Epidermal melanocyte (primary cell): ENCODE measurements around the gene USP48.
A peak's percentile ranks its signal among the peaks of the same experiment; 100 is the strongest.

ENCODE experiments used
- DNase-seq: peaks from one replicate; pipeline ENCODE4 v3.0.0; 2011; ENCODE audit warnings: low spot score; ENCODE audit not compliant: insufficient read length

USP48 gene

DNA sequence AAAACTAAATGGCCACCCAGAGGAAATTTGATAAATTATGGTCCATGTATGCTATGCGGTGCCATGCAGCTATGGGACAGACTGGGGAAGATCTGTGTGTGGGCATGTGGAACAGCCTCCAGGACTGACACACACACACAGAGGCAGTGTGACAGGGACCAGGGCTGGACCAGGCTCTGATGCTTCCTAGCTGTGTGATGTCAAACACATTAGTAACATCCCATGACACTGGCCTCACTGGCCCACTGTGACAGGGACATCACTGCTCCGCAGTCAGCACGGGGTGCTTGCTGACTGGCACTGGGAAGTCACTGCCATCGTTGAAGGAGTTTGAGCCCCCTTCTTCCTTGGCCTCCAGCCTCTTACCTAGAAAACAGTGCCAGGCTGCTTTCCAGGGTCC, 127.7 kb downstream of the USP48 start:
- no peak for DNase-seq

DNA sequence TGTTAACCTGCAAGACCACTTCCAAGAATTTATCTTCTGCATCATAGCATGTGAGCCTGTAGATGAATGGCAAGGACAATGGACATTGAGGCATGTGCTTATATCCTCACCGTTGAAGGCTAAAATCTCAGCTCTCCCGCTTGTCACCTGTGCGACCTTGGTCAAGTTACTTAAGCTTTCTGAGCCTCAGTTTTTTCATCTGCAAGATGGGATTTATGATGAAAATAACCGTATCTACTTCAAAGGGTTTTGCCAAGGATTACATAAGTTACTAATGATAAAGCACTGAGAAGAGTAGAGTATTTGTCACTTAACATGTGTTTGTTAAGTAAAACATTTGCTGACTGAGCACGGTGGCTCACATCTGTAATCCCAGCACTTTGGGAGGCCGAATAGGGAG, 128.7 kb downstream of the USP48 start:
- DNase-seq = no peak

DNA sequence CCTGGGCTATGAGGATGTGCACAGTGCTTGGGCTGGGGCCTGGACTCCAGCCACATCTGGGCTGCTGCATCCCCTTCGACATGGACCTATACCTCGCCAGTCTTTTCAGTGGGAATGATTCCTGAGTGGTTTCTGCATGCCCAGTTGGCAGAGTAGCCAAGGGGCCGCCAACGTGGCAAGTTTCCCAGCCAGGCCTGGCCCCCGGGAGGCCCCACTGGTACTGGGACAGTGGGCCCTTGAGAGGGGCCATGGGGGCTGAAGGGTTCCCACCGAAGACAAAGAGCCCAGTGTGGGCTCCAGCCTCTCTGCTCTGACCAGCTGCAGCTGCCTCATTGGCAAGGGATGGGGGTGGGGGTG, 129.2 kb downstream of the USP48 start:
- no peak for DNase-seq

DNA sequence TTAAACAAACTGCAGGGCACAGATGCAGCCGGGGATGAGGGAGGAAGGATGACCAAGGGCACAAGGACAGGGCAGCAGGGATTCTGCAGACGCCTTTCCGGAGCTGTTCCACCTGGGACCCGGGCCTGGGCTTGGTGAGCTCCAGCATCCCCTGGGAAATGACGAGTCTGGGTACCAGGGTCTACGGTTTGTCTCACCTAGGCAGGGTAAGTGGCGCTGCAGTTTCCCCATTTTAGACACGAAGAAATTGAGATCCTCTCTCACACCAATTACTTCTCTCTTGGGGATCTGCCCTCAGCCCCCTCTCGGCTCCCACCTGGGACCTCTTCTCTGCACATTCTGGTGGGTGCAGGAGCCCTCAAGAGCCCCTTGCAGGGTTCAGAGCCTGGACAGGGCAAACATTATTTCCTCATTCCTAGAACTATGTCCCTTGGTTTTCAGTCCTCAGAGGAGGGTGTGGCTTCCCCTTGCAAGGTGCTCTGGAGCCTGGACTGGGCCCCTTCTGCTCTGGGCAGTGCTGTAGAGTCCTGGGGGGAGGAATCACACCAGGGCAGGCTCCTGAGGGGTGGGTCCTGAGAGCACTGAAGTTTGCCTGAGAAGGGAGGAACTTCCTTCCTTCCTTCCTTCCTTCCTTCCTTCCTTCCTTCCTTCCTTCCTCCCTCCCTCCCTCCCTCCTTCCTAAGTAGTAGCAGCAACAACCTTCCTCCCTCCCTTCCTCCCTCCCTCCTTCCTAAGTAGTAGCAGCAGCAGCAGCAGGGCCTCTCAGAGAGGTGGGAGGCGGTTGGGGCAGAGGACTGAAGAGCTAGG, 129.8 kb downstream of the USP48 start:
- DNase-seq = no peak

DNA sequence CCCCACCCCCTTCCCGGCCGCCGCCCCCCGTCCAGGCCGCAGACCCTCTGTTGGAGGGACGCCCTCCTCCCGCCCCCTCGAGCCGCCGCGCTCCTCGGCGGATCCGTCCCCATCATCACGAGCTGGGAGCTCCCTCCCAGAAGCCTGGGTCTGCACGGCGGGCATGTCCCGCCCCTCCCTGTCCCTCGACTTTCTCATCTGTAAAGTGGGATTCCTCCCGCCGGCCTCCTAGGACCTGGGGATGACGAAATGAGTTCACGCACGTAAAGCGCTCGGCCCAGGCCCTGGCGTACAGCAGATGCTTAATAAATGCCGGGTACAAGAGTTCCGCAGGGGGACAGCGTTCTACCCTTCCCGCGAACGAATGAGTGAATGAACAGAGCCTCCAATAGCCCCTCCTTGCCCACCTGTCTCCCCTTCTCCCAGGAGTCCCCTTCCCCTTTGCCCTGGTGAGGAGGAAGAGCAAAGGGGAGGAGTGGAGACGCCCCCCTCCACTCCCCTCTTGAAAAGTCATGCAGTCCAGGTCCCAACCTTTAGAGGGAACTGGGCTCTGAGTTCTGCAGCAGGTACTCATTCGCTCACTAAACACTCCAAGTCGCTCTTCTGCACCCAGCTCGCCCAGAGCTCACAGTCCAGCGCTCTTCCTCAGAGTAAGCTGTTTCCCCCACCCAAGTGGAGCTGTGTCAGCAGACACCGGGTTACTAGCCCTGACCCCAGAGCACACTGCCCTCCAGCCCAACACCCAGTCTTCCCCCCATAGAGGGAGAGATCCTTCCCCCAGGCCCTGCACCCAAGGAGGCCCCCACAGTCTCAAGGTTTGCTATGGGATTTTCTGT, 130.6 kb downstream of the USP48 start:
- DNase-seq = no peak

DNA sequence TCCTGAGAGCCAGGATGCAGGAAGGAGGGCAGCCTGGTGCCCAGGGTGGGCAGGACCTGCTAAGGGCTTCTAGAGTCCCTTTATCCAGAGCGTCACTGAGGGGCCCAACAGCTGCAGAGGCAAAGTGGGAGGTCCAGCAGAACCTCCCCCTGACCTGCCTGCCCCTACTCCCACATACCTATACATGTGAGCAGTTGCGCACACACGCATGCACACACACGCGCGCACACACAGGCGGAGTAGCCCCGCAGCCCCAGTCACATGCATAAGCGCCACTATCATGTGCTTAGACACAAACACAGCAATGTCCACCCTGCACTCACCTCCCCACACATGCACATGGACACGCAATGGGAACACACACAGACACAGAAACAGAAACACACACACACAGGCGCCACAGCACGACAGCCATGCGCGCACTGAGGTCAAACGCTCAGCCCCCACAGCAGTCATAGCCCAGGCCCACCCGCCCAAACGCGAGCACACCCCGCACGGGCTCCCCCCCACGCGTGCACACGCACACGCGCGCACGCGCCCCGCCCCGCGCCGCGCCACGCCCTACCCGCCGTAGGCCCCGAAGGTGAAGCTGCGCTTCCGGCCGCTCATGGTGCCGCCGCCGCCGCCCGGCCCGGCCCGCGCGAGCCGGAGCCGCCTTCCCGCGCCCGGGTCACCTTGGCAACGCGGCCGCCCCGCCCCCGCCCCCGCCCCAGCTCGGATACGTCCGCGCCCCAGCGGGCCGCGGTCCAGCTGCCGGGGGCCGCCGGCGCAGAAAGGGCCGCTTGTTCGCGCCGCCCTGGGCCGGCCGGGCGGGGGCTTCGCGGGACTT, 131.5 kb downstream of the USP48 start:
- DNase-seq = peak; percentile 60

DNA sequence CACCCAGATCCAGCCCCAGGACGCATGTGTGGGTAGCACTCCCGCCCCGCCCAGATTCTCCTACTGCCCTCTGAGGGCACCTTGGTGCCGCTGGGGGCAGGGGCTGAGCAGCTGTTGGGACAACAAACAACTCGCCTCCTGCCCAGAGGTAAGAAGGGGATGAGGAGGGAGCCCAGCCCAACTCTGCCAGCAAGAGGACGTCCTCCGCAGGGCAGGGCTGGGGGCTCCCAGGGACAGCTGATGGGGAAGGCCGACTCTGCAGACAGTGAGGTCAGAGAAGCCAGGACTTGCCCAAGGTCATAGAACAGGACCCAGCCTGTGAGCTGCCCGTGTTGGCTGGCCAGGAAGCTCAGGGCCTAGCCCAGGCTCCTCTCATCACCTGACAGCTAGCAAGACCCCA, 132.5 kb downstream of the USP48 start:
- no peak for DNase-seq

DNA sequence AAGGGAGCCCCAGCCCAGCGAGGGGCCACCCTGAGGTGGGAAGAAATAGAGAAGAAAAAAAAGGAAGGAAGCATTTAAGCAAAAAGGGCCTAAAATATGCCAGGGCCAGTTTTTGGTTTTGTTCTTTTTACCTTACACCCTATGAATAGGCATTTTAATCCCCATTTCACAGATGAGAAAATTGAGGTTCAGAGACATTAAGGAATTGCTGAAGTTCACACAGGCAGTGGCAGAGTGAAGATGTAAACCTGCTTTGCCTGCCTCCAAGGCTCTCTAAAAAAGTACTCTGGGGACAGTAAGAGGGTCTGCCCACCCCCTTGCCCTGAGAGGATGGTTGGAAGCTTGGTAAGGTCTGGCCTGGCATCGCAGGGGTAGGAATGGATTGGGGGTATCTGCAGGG, 133.6 kb downstream of the USP48 start:
- no peak for DNase-seq

DNA sequence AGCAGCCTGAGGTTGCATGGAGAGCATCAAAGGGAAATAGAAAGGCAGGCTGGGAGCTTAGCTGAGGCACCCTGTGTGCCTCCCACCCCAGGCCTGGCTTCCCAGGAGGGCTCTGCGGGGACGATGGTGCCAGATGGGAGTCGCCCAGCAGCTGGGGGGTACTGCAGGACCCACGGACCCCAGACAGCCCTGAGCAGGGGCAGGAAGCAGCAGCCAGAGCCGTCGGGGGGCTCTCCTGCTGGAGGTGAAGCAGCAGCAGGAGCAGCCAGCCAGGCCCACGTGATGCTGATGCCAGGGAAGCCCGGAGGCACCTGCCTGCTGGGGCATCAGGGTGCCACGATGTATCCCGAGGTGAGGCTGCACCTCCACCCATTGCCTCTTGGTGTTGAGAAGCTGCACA, 134.2 kb downstream of the USP48 start:
- DNase-seq = no peak

DNA sequence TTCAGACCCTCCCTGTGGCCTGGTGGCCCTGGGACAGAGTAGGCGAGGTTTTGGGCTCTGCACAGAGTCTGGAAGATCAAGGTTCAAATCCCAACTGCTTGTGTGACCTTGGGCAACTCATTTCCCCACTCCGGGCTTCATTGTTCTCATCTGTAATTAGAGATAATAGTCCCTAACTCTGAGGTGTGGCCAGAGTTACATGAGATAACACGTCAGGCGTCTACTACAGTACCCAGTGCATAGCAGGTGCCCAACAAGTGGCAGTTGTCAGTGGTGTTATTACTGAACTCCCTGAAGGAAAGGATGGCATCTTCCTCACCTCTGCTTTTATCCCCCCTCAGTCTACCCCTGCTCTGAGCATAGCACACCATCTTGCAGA, 134.6 kb downstream of the USP48 start:
- DNase-seq = no peak

DNA sequence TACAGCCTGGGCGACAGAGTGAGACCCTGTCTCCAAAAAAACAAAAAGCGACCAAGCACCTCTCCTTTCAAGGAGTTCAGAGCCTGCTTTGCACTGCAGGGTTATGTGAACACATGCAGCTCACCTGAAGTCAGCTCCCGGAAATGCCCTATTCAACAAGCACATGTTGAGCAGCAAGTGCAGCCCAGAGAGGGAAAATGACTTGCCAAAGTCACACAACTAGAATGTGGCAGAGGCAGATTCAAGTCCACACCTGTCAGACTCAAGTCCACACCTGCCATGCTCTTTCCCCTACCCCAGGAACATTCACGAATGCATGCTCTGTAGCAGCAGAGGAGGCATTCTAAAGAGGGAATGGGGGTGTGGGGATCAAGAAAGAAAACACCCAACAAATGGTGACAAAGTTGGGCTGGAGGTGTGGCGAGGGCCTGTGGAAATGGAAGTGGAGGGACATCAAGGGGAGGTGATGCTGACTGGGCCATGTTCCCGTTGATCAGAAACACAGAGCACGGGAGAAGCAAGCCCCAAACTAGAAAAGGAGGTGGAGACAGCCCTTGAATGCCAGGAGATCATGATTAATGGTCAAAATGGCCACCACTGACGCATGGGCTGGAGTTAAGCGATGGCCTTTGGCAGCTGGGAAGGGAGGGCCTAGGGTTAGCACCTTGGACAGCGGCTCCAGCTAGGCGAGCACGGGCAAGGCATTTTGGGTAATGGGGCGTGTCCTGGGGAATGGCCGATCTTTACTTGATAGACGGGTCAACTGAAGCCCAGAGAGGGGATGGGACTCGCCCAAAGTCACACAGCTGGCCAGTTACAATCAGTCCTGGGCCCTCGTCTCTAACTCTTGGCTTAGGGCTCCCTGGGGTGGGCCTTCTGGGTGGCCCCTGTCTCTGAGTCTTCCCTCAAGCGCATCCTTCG, 135.3 kb downstream of the USP48 start:
- DNase-seq = no peak

DNA sequence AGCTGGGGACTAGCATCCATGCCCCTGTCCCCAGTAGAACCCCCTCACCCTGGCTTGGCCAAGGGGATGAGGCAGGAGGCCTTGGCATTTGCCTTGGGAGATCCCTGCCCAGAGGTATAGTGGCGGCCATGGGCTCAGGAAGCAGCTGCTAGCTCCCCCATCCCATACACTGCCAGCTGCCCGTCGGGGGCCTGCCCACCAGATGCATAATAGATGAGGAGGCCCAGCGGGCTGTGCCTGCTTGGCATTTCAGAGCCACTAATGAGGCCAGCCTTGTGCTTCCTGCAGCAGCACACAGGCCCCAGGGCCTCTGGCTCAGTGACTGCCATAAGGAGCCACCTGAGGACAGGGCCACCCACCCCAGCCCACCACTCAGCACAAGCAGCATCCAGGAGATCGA, 137.4 kb downstream of the USP48 start:
- no peak for DNase-seq

DNA sequence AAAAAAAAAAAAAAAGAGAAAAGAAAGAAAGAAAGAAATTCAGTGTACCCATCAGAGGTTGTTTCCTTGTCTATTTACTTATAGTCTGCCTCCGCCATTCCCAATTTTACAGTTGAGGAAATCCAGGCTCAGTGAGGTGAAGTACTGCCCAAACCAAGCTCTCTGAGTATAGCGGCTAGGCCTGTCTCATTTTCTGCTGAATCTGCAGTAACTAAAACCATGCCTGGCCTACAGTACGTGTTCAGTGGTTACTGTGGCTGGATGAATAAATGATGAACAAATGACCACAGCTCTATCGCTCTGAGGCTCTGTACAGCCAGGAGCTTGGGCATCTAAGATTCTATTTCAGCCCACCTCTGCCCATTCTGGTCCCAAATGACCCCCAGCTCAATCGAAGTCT, 138.0 kb downstream of the USP48 start:
- DNase-seq = no peak

DNA sequence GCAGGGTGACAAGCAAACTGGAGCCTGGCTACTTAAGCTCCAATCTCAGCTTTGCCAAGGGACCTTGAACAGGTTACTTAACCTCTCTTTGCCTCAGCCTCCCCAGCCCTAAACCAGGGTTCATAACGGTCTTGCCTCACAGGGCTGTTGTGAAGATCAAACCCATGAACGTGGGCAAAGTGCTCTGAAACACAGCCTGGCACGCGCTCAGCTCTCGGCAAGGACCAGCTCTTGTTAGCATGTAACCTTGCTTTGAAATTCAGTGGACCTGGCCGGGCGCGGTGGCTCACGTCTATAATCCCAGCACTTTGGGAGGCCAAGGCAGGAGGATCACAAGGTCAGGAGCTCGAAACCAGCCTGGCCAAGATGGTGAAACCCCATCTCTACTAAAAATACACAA, 138.6 kb downstream of the USP48 start:
- no peak for DNase-seq

DNA sequence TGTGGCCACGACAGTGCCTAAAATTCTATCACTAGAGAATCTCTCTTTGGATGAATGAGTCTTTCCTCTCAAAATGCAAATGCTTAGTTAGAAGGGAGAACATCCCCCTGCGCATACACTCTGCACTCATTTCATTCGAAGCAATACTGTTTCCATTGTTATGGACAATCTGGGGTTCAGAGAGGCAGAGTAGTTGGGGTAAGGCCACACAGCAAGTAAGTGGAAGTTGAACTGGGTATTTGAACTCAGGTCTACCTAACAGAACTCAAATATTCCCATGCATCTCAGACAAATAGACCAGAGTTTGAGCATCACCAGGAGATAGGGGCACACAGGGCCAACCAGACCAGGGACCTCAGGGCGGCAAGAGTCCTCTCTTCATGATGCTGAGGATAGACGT, 139.3 kb downstream of the USP48 start:
- no peak for DNase-seq

DNA sequence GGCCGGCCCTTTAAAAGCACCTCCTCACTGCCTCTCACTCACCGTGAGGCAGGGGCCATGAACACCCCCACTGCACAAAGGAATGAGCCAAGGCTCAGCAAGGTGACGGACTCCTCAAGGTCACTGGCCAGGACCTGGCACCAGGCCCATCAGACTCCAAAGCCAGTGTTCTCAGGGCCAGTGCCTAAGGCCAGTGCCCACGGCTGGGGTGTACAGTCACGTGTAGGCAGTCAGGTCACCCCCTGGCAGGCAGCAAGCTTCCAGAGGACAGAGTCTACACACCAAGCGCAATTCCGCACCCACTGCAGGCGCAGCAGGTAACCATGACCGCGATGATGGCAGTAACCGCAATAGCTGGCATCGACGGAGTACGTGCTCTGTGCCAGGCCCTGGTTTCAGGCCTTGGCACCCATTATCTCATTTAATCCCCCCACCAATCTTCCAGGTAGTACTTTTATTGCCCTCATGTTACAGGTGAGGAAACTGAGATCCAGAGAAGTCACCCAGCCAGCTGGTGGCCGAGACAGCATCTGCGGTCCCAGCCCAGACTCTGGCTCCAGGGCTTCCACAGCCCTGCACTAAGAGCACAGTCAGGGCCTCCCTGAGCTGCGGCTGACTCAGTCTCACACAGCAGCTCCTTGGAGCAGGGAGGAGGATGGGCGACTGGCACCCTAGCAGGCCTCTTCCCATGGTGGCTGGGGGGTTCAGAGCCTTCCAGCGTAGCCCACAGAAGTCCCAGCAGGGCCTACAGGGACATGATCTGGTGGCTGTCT, 140.8 kb downstream of the USP48 start:
- no peak for DNase-seq

DNA sequence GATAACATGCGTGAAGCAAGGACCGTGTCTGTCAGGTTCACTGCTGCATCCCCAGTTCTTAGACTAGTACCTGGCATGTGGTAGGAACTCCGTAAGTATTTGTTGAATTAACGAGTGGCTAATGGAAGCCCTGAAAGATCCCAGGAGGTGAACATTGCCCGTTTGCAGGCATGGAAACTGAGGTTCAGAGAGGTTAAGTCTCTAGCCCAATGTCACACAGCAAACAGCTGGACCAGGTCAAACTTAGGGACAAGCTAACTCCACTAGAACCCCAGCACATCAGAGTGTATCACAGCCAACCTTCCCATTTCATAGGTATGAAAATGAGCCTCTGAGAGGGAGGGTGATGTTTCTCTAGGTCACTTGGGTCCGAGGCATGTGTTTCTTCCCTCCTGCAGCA, 141.4 kb downstream of the USP48 start:
- DNase-seq = no peak

DNA sequence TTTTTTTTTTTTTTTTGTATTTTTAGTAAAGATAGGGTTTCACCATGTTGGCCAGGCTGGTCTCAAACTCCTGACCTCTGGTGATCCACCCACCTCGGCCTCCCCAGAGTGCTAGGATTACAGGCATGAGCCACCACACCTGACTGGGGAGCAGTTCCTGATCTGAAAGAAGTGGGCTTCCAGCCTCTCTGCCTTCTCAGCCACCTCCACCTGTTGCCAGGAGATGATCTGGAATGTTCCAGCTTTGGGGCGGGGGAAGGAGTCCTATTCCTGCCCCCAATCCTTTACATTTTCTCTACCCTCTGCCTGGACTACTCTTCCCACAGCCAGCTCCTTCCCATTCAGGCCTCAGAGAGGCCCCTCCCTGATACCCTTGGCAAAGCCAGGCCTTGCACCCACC, 141.9 kb downstream of the USP48 start:
- no peak for DNase-seq

DNA sequence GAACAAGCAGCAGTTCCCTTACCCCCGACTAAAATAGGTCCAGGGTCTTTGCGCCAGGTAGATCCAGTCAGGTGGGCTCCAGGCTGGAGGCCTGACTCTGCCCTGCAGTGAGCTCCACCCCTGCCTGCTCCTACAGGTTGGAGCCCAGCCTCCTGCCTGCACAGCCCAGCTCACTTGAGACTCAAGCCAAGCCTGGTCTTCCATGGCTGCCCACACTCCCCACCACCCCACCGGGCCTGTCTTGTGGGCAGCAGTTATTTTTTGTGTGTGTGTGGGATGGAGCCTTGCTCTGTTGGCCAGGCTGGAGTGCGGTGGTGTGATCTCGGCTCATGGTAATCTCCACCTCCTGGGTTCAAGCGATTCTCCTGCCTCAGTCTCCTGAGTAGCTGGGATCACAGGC, 142.3 kb downstream of the USP48 start:
- DNase-seq = no peak

DNA sequence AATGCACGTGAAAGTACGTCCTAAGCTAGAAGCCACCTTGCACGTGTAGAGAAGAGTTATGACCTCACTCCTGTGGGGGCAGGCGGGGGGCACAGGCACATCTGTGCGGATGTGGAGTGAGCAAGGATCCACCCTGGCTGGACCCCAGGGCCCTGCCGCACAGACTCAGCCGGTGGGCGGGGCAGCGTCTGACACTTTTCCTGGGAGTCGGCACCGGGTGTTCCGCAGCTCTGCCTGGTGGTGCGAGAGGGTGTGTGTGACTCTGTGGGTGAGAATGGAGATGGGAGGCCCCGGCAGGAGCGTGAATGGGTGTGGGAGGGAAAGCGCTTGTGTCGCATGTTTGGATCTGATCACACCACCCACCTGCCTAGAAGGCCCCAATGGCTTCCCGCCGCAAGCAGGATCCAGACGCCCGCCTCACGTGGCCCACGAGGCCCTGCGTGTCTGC, 143.3 kb downstream of the USP48 start:
- DNase-seq = no peak
